Prostate gland (tissue), 2 donors: ENCODE results near the gene OR4D2.

Experiments used
- POLR2A ChIP-seq: fragments of 450-650 bp; IDR thresholded peaks from one replicate; pipeline ENCODE4 v1.6.1; 2016; ENCODE audit warnings: antibody characterized with exemption, mild to moderate bottlenecking
- TF ChIP-seq, protein P1 (sequence below), 4 experiments: fragments of 200-600 bp in 2 of 4; fragments of 450-650 bp in 2 of 4; sonication (generic) in 2 of 4; IDR thresholded peaks; 1 replicate in 3 of 4; 2 replicates in 1 of 4; pipeline ENCODE4 v1.5.1; 2016 to 2019; ENCODE audit warnings: antibody characterized with exemption in 4 of 4, mild to moderate bottlenecking in 2 of 4, moderate library complexity in 2 of 4

DNA sequence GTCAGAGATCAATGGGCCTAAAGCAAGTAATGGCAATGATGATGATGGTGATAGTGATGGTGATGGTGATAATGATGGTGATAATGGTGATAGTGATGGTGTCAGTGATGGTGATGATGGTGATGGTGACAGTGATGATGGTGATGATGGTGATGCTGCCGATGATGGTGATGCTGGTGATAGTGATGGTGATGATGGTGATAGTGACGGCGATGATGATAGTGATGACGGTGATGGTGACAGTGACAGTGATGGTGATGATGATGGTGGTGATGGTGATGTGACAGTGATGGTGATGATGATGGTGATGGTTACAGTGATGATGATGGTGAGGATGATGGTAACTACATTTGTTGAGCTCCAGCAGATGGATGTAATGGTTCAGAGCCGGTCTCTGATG is 49.4 kb upstream of the OR4D2 start:
- TF ChIP-seq, protein P1, sequence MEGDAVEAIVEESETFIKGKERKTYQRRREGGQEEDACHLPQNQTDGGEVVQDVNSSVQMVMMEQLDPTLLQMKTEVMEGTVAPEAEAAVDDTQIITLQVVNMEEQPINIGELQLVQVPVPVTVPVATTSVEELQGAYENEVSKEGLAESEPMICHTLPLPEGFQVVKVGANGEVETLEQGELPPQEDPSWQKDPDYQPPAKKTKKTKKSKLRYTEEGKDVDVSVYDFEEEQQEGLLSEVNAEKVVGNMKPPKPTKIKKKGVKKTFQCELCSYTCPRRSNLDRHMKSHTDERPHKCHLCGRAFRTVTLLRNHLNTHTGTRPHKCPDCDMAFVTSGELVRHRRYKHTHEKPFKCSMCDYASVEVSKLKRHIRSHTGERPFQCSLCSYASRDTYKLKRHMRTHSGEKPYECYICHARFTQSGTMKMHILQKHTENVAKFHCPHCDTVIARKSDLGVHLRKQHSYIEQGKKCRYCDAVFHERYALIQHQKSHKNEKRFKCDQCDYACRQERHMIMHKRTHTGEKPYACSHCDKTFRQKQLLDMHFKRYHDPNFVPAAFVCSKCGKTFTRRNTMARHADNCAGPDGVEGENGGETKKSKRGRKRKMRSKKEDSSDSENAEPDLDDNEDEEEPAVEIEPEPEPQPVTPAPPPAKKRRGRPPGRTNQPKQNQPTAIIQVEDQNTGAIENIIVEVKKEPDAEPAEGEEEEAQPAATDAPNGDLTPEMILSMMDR (IDR thresholded peaks at IDR 0.05) = no peak
- TF ChIP-seq POLR2A = no peak
